Cardiac septum (tissue), 1 donor: ENCODE measurements around the gene AGBL1. TPM values are rescaled to one million over a fixed set of nuclear protein-coding genes. Genes with fewer than 3 reads are reported as not detected.

Experiments used
- DNase-seq: peaks from one replicate; pipeline ENCODE4 v3.0.0-alpha.2; 2020; ENCODE audit warnings: low spot score
- intact Hi-C: fragments of 100-400 bp; cut with DNase I; formaldehyde crosslinking; loops from one replicate; pipeline ENCODE4 v1.14.0; 2022
- long read RNA-seq: library from polyadenylated mRNA; unstranded; transcript quantifications from one replicate; pipeline ENCODE4 v2.0.0, GENCODE V29; 2021
- total RNA-seq: library from RNA; stranded (reverse); fragmentation: NEBNext Ultra II Directional; extraction: Animal tissue kit (Norgen Biotek cat#: 25700); gene quantifications from one replicate; pipeline ENCODE4 v1.2.1, GENCODE V29; 2021
- donor health status: DM: no; HTN: no; CAD: no.

AGBL1 gene
- 0.19 TPM for total RNA-seq
- long read RNA-seq, partial matches to known transcripts = 0 of 1 reads
- long read RNA-seq, other reads (novel, unspliced or antisense) = 1 of 1 reads

DNA sequence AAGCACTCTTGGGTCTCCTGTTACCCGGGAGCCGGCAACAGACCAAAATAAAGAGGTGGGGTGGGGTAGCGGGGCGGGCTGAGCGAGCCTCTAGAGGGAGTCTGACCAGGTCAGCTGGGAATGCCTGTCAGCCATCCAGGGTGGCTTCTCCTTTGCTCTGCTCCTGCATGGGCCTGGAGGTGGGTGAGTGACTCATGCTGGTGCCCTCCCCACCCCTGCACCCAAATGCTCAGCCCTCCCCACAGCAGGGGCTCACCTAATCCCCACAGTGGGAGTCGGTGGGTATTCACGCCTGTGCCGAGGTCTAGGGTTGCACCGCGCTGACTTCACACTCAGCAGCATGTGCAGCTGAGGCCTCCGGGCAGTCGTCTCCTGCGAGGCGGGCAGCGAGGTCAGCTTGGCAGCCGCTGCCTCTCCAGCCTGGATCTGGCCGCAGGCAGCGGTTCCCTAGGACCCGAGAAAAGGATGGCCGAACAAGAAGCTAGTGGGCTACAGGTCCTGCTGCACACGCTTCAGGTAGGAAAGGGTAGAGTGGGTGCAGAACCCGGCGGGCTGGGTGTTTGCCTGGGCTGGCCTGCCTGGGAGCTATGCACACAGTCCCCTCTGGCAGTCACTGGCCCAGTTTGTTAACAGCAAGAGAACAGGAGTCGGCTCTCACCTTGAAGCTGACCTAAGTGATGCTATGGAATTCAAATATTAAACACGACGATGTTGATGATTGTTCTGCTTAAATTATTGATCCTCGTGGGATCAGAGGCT lies at the start of gene AGBL1:
Gene AGBL1 (plus strand): TSS at position 364 of the 759 bp plus-strand sequence.
- intact Hi-C loops = no loop called here
- DNase-seq = no peak

DNA sequence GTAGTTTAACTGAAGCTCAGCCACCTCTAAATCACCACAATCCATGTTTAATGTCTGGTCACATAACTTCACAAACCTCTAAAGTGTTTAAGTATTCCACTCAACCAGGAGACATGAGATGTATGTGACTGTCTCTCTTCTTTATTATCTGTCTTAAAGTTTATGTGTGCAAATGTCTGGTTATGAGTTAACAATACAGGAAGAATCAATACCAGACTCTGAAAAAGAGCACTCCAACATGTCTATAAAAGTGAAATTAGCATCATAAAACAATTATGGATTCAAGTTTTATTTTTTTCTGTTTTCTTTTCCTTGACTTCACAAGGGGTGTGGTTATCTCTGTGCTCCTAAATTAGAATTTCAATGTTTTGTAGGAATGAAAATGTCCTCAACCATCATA lies 44.8 kb upstream of the AGBL1 start:
- intact Hi-C loops = no loop called here
- DNase-seq = no peak

- intact Hi-C loops = no loop called here
Observed at GRCh38 chr15:86036243-86036642, 43.4 kb upstream of the AGBL1 start.

DNA sequence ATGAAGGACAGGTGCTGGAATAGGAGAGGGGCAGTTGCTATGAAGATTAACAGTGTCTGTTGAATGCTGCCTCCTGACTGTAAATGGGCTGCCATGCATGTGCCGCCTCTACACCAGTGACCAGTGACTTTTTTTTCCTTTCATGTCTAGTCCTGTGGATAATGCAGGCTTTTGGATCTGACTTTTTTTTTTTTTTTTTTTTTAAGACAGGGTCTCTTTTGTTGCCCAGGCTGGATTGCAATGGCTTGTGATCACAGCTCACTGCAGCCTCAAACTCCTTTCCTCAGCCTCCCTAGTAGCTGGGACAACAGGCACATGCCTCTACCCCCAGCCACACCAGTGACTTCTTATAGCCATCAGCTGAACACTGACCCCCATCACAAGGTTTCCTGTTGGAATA lies 41.2 kb upstream of the AGBL1 start:
- intact Hi-C loops = no loop called here
- DNase-seq = no peak

More at GRCh38 chr15:86036243-86036642, 43.4 kb upstream of the AGBL1 start:
- DNase-seq = no peak

- no peak for DNase-seq
- intact Hi-C loops = no loop called here
Observed at GRCh38 chr15:86040356-86041033, 39.2 kb upstream of the AGBL1 start.

DNA sequence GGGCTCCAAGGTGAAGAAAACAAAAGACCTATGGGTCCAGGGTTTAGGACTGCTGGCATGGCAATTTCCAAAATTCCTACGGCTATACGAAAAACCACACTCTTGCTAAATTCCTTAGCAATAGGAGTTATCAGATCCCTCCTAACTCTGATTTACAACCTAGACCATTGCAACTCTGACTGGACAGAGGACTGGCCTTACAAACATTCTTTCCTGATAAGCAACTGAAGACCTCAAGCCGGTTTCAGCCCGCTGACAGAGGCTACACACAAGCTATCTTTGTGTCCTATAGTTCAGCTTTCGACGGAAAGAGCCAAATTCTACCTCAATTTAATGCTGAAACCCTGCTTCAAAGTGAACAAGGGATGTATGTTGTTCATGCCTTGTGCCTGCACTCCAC lies 38.3 kb upstream of the AGBL1 start:
- intact Hi-C loops = no loop called here
- DNase-seq = no peak

DNA sequence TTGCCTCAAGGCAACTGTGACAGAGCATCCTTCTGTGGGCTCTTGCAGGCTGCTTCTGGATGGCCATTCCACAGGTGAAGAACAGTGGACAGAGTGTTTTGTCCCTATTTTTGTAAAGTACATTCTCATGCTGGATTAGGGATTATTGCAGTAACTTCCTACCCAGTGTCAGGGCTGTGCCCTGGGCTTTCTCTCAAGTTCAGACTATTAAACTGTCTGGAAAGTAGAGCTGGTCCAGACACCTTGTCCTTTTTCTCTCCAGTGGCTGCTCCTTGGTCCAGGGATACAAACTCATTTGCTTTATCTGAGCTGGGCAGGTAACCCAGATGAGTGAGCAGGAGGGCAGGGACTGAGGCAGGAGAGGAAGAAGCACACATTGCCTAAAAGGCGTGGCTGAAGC lies 37.4 kb upstream of the AGBL1 start:
- DNase-seq = no peak
- intact Hi-C loops = no loop called here

DNA sequence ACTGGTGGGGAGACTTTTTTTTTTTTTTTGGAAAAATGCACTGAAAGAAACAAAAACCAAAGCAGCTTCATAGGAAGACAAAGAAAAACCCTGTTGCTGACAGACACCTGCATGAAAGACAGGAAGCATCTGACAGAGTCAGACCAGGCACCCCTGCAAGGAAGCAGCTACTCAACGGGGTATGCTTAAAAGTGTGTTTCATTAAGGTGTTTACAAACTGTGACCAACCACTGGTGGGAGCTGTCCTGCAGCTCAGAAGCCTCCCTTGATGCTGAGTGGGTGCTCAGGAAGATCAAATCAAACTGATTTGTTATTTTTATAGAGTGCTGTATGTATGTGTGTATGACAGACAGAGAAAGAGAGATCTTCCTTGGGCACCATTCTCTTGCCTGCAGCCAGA lies 34.7 kb upstream of the AGBL1 start:
- DNase-seq = no peak
- intact Hi-C loops = no loop called here

GRCh38 chr15:86054338-86054737 lies 25.3 kb upstream of the AGBL1 start:
- no peak for DNase-seq
- intact Hi-C loops = no loop called here

DNA sequence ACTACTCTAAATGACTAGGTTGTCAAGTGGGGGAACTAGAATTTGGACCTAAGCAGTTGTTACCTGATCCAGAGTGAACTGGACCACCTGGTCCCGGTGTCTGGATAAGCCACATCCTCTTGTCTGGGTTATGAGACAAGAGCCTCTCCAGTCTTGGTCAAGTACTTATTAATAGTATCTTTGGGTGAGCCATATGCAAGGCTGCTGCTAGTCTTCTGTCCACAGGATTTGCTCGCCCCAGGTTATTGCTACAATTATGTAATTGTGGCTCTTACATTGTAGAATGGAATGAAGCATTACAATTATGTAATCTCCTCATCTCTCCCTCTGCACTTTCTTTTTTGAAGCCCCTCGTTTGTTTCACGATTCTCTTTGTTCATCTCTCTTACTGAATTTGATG lies 24.0 kb upstream of the AGBL1 start:
- DNase-seq = no peak
- intact Hi-C loops = no loop called here

DNA sequence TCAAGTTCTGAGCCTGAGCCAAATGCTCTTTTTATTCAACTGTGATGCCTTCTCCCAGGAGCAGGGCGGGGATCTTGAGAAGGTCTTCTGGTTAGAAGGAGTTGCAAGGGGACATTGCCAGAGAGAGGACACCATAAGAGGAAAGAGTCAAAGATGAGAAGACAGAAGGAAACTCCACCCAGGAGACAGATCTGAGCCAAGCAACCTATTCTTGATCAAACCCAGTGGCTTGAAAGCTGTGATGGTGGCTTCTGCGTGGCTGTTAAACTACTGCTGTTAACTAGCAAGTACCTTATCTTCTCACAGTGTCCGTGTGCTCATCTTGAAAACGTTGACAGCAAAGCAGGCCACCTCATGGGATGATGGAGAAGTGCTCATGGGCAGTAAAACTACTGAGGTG lies 19.8 kb upstream of the AGBL1 start:
- DNase-seq = no peak
- intact Hi-C loops = no loop called here

DNA sequence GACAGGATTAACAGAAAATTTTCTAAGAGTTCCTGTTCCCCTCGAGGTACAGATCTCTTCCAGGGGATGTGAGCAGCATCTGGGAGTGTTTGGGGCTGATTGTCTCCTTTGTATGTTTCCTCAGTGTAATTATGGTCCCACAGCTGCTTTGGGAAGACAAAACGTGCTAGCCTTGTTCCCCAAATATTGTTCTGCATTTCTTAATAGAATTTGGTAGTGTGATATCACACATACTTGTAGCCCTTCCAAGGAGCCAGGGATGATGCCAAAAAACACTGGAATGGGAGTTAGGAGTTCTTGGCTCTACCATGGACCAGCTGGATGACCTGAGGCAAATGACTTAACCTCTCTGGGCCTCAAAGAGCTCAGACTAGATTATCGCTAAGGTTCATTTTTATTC lies 19.0 kb upstream of the AGBL1 start:
- DNase-seq = no peak
- intact Hi-C loops = no loop called here

- no peak for DNase-seq
- intact Hi-C loops = no loop called here
Observed at GRCh38 chr15:86061581-86061980, 18.1 kb upstream of the AGBL1 start.

- no peak for DNase-seq
- intact Hi-C loops = no loop called here
Observed at GRCh38 chr15:86062646-86063243, 16.9 kb upstream of the AGBL1 start.

DNA sequence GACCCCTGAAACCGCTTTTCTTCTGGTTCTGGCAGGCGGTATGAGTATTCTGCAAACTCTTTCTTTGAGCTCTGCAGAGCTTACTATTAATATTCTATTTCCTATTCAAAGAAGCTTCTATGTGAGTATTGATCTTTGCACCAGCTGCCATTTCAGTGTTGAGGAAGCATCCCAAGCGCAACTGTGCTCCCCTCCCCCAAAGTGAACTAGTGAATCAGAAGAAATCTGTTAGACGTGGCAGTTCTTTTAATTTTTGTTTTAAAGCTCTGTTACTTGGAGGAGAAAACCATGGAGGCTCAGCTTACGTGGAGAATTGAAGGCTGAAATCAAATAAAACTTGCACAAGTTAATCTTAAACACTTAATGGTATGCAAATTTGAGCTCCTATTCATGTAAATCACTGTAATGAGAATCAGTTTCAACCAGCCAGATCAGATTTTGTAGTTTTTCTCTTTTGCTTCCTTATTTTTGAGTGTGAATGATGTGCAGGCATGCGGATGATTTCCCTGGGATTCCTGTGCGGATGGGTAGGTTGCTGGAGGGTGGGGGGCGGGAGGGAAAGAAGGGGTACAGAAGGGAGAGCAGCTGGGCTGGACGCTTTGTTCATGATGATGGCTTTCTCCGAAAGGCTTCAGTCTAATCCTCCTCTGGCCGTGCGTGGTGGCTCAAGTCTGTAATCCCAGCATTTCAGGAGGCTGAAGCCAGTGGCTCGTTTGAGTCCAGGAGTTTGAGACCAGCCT lies 16.1 kb upstream of the AGBL1 start:
- DNase-seq = no peak
- intact Hi-C loops = no loop called here

- intact Hi-C loops = no loop called here
- no peak for DNase-seq
Observed at GRCh38 chr15:86064326-86064725, 15.3 kb upstream of the AGBL1 start.

GRCh38 chr15:86066174-86066834 lies 13.4 kb upstream of the AGBL1 start:
- DNase-seq = no peak
- intact Hi-C loops = no loop called here

GRCh38 chr15:86073281-86073680 lies 6.4 kb upstream of the AGBL1 start:
- DNase-seq = no peak
- intact Hi-C loops = no loop called here

GRCh38 chr15:86076468-86076867 lies 3.2 kb upstream of the AGBL1 start:
- DNase-seq = no peak
- intact Hi-C loops = no loop called here

DNA sequence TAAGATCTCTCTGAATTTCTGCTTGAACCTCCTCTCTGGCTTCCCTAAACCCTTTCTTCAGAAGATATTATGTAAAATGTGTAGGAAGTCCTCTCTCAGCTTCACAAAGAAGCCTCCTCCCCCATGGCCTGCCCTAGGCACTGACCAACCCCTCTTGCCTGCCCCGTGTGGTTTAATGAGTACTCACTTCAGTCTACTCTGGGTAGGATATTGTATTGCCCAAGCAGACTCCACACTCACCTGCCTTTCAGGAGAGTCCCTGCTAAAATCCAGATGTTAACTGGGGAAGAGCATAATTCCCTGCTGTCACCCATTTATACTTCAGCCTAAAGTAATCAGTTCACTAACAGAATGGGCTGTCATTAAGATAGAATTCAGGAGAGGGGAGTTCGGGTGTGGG lies 2.6 kb upstream of the AGBL1 start:
- DNase-seq = no peak
- intact Hi-C loops = no loop called here
